Breast epithelium (tissue), 4 donors: ENCODE data around the gene ZNF655. TPM values are rescaled to one million over a fixed set of nuclear protein-coding genes. Genes with fewer than 3 reads are reported as not detected.
A peak's percentile ranks its signal among the peaks of the same experiment; 100 is the strongest.

Experiments used
- DNase-seq, 2 donors: peaks; one replicate each; pipeline ENCODE4 v3.0.0-alpha.2; 2019; ENCODE audit warnings: low spot score in 2 of 2
- H3K27ac ChIP-seq, 2 donors: fragments of 200-600 bp; sonication (generic) in 1 of 2; one replicate each; pipeline ENCODE4 v1.5.1; 2016 to 2019; ENCODE audit warnings: mild to moderate bottlenecking in 1 of 2
- H3K27me3 ChIP-seq, 2 donors: fragments of 200-600 bp; sonication (generic) in 1 of 2; one replicate each; pipeline versions ENCODE4 v1.5.1 to v1.6.0; 2017 to 2019; ENCODE audit warnings: control low read depth in 1 of 2, mild to moderate bottlenecking in 1 of 2
- H3K36me3 ChIP-seq: fragments of 200-600 bp; one replicate; pipeline ENCODE4 v1.5.1; 2019
- H3K4me1 ChIP-seq, 2 donors: fragments of 200-600 bp; sonication (generic); one replicate each; pipeline ENCODE4 v1.5.1; 2016 to 2019; ENCODE audit warnings: control low read depth in 1 of 2
- H3K4me3 ChIP-seq, 3 donors: fragments of 200-600 bp; sonication (generic); 1 replicate in 2 of 3; 2 replicates in 1 of 3; pipeline ENCODE4 v1.5.1; 2016 to 2019; ENCODE audit warnings: mild to moderate bottlenecking in 3 of 3, moderate library complexity in 2 of 3
- H3K9me3 ChIP-seq, 2 donors: fragments of 200-600 bp; sonication (generic) in 1 of 2; one replicate each; pipeline ENCODE4 v1.5.1; 2016 to 2019; ENCODE audit warnings: control low read depth in 1 of 2
- POLR2A ChIP-seq: fragments of 450-650 bp; IDR thresholded peaks from one replicate; pipeline ENCODE4 v1.6.1; 2016; ENCODE audit warnings: antibody characterized with exemption, mild to moderate bottlenecking, moderate library complexity
- POLR2AphosphoS5 ChIP-seq, 3 donors: sonication (generic); formaldehyde crosslinking; IDR thresholded peaks; one replicate each; pipeline ENCODE4 v1.6.1; 2017; ENCODE audit warnings: antibody characterized with exemption in 3 of 3
- intact Hi-C: fragments of 100-400 bp; cut with DNase I; formaldehyde crosslinking; loops from one replicate; pipeline ENCODE4 v1.15.1; 2023; ENCODE audit warnings: low total_unique reads
- total RNA-seq, 3 donors: library from RNA; depleted of rRNA; stranded (reverse); fragments of >200 nt; gene quantifications; one replicate each; pipeline ENCODE4 v1.1.0, GENCODE V29; 2016
- TF ChIP-seq, protein P1 (sequence below), 3 donors: fragments of 450-650 bp; IDR thresholded peaks; one replicate each; pipeline ENCODE4 v1.5.1; 2016 to 2017; ENCODE audit warnings: antibody characterized with exemption in 3 of 3, mild to moderate bottlenecking in 3 of 3, moderate library complexity in 3 of 3

Gene ZNF655
- 100 to 1,000 TPM; 100 to 129 (median 110) TPM for total RNA-seq

GRCh38 chr7:99558306-99559174, at the start of gene ZNF655:
TSS of gene ZNF655 (plus strand) at chr7:99558642. CDS start at chr7:99560560, 1,918 bp downstream.
- no peaks in the 10 kb centered on the region for H3K27me3 ChIP-seq
- peak; percentile 89 to 91 for DNase-seq
- H3K9me3 ChIP-seq = no peaks in the 10 kb centered on the region
- intact Hi-C loops = no loop called here
- H3K4me1 ChIP-seq = peaks cover 3 to 15% of the 10 kb centered on the region in 2 donors
- peak within 1 kb of the TSS; percentile 70 to 100 (median 94) for H3K4me3 ChIP-seq
- TF ChIP-seq, protein P1, sequence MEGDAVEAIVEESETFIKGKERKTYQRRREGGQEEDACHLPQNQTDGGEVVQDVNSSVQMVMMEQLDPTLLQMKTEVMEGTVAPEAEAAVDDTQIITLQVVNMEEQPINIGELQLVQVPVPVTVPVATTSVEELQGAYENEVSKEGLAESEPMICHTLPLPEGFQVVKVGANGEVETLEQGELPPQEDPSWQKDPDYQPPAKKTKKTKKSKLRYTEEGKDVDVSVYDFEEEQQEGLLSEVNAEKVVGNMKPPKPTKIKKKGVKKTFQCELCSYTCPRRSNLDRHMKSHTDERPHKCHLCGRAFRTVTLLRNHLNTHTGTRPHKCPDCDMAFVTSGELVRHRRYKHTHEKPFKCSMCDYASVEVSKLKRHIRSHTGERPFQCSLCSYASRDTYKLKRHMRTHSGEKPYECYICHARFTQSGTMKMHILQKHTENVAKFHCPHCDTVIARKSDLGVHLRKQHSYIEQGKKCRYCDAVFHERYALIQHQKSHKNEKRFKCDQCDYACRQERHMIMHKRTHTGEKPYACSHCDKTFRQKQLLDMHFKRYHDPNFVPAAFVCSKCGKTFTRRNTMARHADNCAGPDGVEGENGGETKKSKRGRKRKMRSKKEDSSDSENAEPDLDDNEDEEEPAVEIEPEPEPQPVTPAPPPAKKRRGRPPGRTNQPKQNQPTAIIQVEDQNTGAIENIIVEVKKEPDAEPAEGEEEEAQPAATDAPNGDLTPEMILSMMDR (IDR thresholded peaks at IDR 0.05) = peak in 1 of 3 donors; percentile 9
- TF ChIP-seq POLR2A (peak; percentile 66), POLR2AphosphoS5 (IDR thresholded peaks at IDR 0.05) (peak; percentile 19 to 84 (median 55))
- H3K27ac ChIP-seq = peak within 1 kb of the TSS; percentile 98 to 100
- peaks cover 7% of the 10 kb centered on the region for H3K36me3 ChIP-seq

DNA sequence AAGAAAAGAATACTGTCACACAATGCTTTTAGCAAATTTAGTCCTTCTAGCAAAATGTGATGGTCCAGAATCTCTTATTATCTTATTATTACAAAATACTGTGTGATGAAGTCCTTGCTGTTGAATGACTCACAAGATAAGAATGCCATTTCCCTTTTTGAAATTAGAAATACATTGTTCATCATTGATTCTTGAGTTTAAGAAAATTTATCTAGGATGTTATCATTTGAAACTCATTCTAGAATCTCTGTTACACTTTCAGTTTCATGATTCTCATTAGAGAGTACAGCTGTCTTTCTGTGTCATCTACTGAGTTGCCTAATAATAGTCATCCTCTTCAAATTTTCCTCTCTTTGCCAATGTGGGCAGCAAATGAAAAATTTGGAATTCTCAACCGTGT, 44.4 kb upstream of the ZNF655 start:
- Histone ChIP-seq H3K36me3 (peaks cover 6% of the 10 kb centered on the region), H3K9me3 (no peaks in the 10 kb centered on the region), H3K4me1 (no peaks in the 10 kb centered on the region), H3K4me3 (no peak overlapping the region), H3K27me3 (no peaks in the 10 kb centered on the region), H3K27ac (no peak overlapping the region)
- TF ChIP-seq POLR2AphosphoS5 (IDR thresholded peaks at IDR 0.05) (no peak), POLR2A (no peak)
- TF ChIP-seq, protein P1 (IDR thresholded peaks at IDR 0.05) = no peak
- DNase-seq = no peak
- intact Hi-C loops = no loop called here

DNA sequence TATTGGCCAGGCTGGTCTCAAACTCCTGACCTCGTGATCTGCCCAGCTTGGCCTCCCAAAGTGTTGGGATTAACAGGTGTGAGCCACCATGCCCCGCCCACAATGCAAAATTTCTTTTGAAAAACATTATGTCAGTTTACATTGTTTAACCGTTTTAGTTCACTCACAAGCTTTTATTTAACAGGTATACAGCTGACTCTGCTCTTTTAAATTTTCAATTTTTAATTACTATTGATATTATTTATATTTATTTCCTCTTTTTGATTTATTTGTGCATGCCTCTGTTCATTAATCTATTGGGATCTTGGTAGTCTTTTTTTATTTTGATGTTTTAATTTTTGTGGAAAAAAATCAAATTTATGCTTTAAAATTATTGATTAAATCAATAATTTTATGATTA, 37.0 kb upstream of the ZNF655 start:
- no peak overlapping the region for H3K27ac ChIP-seq
- no peaks in the 10 kb centered on the region for H3K9me3 ChIP-seq
- intact Hi-C loops = no loop called here
- H3K4me1 ChIP-seq = no peaks in the 10 kb centered on the region
- H3K27me3 ChIP-seq = no peaks in the 10 kb centered on the region
- DNase-seq = no peak
- peaks cover 3% of the 10 kb centered on the region for H3K36me3 ChIP-seq
- H3K4me3 ChIP-seq = no peak overlapping the region
- TF ChIP-seq POLR2AphosphoS5 (IDR thresholded peaks at IDR 0.05) = no peak

DNA sequence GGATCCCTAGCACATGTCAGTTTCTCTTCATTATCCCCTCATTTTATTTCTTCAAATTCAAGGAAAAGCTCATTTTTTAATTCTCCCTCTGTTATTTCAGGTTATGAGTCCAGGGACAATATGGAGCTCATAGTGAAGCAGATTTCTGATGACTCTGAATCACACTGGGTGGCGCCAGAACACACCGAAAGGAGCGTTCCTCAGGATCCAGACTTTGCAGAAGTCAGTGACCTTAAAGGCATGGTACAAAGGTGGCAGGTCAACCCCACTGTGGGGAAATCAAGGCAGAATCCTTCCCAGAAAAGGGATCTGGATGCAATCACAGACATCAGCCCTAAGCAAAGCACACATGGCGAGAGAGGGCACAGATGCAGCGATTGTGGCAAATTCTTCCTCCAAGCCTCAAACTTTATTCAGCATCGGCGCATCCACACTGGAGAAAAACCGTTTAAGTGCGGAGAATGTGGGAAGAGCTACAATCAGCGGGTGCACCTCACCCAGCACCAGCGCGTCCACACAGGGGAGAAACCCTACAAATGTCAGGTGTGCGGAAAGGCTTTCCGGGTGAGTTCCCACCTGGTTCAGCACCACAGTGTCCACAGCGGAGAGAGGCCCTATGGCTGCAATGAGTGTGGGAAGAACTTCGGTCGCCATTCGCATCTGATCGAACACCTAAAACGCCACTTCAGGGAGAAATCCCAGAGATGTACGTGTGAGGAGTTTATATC, 32.6 kb upstream of the ZNF655 start:
- no peaks in the 10 kb centered on the region for H3K36me3 ChIP-seq
- no peak overlapping the region for H3K4me3 ChIP-seq
- H3K9me3 ChIP-seq = peaks cover 18 to 29% of the 10 kb centered on the region in 2 donors
- intact Hi-C loops = no loop called here
- no peak overlapping the region for H3K27ac ChIP-seq
- TF ChIP-seq POLR2A (no peak), POLR2AphosphoS5 (IDR thresholded peaks at IDR 0.05) (no peak)
- TF ChIP-seq, protein P1 (IDR thresholded peaks at IDR 0.05) = no peak
- H3K4me1 ChIP-seq = no peaks in the 10 kb centered on the region
- no peaks in the 10 kb centered on the region for H3K27me3 ChIP-seq
- no peak for DNase-seq

DNA sequence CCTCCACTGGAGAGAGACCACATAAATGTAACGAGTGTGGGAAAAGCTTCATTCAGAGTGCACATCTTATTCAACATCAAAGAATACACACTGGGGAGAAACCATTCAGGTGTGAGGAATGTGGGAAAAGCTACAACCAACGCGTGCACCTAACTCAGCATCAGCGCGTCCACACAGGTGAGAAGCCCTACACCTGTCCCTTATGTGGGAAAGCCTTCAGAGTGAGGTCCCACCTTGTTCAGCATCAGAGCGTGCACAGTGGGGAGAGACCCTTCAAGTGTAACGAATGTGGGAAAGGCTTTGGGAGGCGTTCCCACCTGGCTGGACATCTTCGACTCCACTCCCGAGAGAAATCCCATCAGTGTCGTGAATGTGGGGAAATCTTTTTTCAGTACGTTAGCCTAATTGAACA, 27.1 kb upstream of the ZNF655 start:
- Histone ChIP-seq H3K27ac (no peak overlapping the region), H3K4me3 (peak overlapping the region in 1 of 3 donors; percentile 30), H3K9me3 (peaks cover 60 to 80% of the 10 kb centered on the region in 2 donors), H3K36me3 (peaks cover 10% of the 10 kb centered on the region), H3K4me1 (no peaks in the 10 kb centered on the region), H3K27me3 (no peaks in the 10 kb centered on the region)
- no peak for DNase-seq
- intact Hi-C loops = no loop called here
- no peak for TF ChIP-seq POLR2A
- no peak for TF ChIP-seq POLR2AphosphoS5 (IDR thresholded peaks at IDR 0.05)
- TF ChIP-seq, protein P1 (IDR thresholded peaks at IDR 0.05) = no peak
